Inferior parietal cortex (tissue), 1 donor: Measurements from ENCODE around the gene ZNF19.
A peak's percentile ranks its signal among the peaks of the same experiment; 100 is the strongest.

Experiments used
- DNase-seq: peaks from one replicate; pipeline ENCODE4 v3.0.0-alpha.2; 2016; ENCODE audit errors: extremely low spot score

ZNF19 gene

DNA sequence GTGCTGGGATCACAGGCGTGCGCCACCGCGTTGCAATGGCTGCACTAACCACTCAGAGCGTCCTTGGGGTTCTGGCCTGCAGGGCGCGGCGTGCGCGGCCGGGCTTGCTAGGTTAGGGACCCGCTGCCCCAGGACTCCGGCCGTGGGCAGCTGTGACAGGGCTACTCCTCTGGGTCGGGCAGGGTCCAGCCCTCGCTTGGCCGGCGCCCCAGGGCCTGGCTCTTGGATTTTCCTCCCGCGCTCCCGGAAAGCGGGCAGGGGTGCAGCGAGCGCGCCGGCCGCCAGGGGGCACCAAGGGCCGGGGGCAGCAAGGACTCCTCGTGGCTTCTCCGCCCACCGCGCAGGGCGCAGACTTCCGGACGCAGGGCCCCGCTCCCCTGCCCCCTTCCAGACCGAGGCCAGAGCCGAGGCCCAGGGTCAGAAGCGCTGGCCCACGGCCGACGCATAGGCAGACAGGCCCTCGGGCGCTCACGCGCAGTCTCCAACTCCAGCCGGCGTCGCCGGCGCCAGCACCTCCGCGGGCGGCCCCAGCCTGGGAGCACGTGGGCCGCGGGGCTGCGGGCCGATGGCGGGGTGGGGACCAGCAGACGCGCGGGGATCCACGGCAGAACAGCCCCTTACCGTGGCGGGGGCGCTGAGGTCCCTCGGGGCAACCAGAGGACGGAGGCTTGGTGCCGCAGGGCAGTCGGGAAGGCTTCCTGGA is 47.6 kb downstream of the ZNF19 start:
- no peak for DNase-seq

GRCh38 chr16:71440669-71441347 is 48.3 kb downstream of the ZNF19 start:
- no peak for DNase-seq

DNA sequence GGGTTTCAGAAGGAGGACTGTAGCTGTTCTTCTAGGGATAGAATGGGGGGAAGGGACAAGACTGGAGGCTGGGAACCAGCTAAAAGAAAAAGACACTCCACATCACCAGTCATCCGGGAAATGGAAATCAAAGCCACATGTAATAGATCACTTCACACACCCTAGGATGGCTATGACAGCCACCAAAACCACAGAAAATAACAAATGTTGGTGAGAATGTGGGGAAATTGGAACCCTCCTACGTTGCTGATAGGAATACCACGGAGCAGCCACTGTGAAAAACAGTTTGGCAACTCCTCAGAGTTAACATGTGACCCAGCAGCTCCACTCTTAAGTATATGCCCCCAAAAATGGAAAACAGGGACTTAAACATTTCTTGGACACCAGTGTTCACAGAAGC is 49.6 kb downstream of the ZNF19 start:
- DNase-seq: no peak

DNA sequence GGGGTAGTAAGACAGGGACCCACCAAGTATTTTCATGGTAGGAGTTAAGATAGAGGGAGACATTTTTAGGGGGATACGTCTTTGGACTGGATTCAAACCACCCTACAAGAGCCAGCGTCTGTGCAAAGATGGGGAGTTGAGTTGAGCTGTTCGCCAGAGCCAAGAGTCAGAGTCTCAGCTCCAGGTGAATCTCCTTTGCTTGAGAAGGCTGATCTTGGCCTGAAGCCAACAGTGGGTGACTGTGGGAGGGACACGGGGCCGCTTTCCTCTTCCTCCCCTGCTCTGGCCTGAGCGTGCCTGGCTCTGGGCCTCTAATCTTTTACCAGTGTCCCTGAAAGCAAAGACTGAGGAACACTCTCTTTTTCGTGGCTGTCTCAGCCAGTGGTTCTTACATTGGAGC is 52.7 kb downstream of the ZNF19 start:
- no peak for DNase-seq

- DNase-seq: no peak
These were observed 56.2 kb downstream of the ZNF19 start for GRCh38 chr16:71432906-71433305.

- no peak for DNase-seq
These were observed 57.1 kb downstream of the ZNF19 start for GRCh38 chr16:71431991-71432390.

DNA sequence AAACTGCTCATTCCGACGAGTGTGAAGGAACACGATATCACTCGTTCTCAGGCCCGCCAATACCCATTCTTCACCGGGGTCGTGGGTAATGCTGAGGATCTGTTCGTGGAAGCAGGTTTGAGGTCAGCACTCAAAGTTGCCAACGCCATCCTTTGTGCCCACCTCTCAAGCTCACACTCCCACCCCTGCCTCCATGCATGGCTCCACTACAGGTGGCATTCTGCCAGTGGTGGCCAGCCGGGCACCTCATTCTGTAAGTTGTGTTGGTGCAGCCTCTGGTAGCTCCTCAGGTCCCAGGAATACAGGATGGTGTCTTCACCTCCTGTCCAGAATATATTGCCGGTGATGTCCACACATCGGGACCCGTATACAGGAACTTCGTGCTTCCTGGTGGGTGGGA is 57.9 kb downstream of the ZNF19 start:
- no peak for DNase-seq

DNA sequence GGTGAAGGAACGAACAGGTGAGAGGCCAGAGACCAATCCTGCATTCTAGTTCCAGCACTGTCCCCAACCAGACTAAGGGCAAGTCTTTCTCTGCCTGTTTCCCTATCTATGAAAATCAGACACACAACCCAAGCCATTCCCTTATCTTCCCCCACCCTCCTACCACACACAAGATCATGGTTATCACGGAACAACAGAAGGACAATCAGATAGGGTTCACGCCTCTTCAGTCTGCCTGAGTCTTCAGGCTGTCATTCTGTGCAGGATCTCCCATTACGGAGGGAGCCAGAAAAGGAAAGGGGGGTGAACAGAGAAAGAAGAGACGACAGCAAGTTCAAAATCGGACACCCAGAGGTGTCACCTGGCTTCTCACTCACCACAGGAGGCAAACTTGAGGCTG is 58.4 kb downstream of the ZNF19 start:
- DNase-seq: no peak

DNA sequence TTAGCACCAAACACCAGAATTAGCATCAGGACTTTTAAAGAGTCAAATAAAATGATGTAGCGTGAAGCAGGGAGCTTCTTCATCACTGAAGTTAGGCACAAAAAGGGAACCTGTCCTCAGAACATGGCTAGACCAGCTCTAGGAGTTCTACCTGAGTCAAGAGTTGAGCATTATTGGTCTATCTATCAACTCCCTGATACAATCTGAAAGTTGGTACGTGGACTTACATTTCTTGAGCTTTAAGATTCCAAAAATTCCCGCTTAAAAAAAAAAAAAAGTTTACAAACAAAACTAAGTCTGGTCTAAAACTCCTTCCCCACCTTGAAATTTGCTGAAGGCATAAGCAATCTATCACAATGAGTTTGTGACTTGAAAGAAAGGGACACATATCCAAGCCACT is 59.5 kb downstream of the ZNF19 start:
- DNase-seq: no peak

DNA sequence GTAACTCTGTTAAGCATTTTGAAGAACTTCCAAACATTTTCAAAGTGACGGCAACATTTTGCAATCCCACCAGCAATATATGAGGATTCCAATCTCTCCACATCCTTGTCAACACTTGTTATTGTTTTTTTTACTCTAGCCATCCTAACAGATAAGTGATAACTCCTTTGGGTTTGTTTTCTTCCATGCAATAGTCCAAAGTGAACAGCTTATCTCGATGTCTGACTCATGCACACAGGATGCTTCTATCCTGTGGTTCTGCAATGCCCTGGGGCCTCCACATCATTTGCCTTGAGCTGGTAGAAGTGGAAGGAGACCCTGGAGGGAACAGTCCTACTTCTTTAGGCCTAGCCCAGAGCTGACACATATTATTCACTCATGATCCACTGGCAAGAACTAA is 60.2 kb downstream of the ZNF19 start:
- no peak for DNase-seq

DNA sequence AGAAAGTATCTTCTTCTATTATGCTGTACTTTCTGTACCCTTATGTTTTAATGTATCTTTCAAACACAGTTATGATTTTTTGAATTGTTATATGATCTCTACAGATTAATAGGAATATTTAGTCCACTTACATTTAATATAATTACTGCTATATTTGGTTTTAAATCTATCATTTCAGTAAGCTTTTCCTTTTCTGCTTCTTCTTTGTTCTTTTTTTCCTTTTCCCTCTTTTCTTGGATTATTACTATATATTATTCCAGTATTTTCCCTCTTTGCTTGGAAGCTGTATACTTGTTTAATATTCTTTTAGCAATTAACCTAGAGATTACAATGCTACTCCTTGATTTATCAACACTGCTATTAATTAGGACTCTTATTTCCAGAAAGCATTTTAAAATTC is 60.7 kb downstream of the ZNF19 start:
- DNase-seq: no peak

GRCh38 chr16:71426880-71427615 is 62.1 kb downstream of the ZNF19 start:
- DNase-seq: no peak

DNA sequence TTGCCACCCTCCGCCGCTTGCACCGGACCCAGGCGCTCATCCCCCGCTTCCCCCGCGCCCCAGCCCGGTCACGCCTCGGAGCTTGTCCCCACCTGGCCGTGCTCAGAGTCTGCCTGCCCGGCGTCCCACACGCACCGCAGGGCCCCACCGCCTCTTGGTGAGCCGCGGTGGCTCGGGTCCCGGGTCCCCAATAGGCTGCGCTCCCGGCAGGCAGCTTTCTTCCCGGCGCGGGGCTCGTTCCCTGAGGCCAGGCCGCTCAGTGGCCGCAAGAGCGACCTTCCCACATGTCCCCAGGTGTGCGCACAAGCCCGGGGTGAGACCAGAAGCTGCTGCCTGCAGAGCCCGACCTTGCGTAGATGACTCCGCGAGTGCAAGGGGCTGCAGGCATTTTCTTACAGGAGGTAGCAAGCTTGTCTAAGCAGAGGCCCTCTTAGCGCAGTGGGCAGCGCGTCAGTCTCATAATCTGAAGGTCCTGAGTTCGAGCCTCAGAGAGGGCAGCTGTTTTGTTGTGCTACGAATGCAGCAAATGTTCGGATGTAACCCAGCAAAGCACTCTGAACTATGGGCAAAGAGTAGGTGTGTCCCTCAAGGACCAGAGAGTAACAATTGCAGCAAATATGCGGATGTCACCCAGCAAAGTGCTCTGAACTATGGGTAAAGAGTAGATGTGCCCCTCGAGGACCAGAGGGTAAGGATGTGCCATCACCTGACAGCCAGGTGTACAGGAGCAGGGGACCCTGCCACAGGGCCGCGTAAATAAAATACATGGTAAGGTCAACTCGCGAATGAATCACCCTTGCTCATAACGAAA is 62.9 kb downstream of the ZNF19 start:
- DNase-seq: peak; percentile 17

GRCh38 chr16:71425746-71426068 is 63.4 kb downstream of the ZNF19 start:
- DNase-seq: no peak

DNA sequence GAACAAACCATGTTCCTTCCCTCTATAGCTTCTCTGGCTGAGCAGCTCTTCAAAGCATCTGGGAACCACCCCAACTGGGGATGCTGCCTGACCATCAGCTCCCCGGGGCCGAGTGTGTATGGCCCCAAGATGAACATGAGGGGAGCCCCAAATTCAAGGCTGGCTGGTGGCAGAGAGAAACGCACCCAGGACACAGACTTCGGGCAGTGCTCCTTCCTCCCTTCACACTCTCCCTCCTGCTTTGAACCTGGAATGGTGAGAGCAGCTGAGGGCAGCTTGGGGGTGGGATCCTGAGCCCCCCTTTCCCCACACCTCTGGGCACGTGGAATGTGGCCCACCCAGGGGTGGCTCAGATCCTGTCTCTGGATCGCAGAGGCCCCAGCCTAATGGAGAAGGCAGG is 64.5 kb downstream of the ZNF19 start:
- DNase-seq: no peak

- no peak for DNase-seq
These were observed 65.3 kb downstream of the ZNF19 start for GRCh38 chr16:71423865-71424264.
